H1 (cell line): ENCODE data around the gene GAK.

Experiments used
- JUND ChIP-seq: IDR thresholded peaks from 2 replicates; pipeline ENCODE4 v1.6.1; 2011; ENCODE audit warnings: mild to moderate bottlenecking, improper control_type of control experiment, low read length
- POLR2AphosphoS5 ChIP-seq: IDR thresholded peaks from 2 replicates; pipeline ENCODE4 v1.6.1; 2011; ENCODE audit warnings: low read depth, low read length
- TF ChIP-seq, protein P1 (sequence below), 3 experiments: IDR thresholded peaks; 1 replicate in 2 of 3; 2 replicates in 1 of 3; pipeline versions ENCODE4 v1.5.1 to v1.6.1; 2011; ENCODE audit warnings: low read length in 3 of 3, mild to moderate bottlenecking in 3 of 3, inconsistent platforms in 2 of 3, low read depth in 1 of 3, moderate library complexity in 1 of 3; ENCODE audit not compliant: insufficient read depth in 1 of 3; ENCODE audit errors: control extremely low read depth in 1 of 3

DNA sequence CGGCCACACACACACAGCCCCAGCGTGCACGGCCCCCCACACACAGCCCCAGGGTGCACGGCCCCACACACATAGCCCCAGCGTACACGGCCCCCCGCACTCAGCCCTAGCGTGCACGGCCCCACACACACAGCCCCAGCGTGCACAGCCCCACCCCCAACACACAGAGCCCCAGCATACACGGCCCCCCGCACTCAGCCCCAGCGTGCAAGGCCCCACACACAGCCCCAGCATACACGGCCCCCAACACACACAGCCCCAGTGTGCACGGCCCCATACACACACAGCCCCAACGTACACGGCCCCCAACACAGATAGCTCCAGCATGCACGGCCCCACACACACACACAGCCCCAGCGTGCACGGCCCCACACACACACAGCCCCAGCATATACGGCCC is 17.6 kb downstream of the GAK start:
- no peak for TF ChIP-seq POLR2AphosphoS5
- TF ChIP-seq JUND, result no peak
- TF ChIP-seq, protein P1, sequence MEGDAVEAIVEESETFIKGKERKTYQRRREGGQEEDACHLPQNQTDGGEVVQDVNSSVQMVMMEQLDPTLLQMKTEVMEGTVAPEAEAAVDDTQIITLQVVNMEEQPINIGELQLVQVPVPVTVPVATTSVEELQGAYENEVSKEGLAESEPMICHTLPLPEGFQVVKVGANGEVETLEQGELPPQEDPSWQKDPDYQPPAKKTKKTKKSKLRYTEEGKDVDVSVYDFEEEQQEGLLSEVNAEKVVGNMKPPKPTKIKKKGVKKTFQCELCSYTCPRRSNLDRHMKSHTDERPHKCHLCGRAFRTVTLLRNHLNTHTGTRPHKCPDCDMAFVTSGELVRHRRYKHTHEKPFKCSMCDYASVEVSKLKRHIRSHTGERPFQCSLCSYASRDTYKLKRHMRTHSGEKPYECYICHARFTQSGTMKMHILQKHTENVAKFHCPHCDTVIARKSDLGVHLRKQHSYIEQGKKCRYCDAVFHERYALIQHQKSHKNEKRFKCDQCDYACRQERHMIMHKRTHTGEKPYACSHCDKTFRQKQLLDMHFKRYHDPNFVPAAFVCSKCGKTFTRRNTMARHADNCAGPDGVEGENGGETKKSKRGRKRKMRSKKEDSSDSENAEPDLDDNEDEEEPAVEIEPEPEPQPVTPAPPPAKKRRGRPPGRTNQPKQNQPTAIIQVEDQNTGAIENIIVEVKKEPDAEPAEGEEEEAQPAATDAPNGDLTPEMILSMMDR (IDR thresholded peaks at IDR 0.05; ENCODE audit: control extremely low read depth in 1 of 3, insufficient read depth in 1 of 3, low read depth in 1 of 3, low read length in 3 of 3), result no peak
